HuH-7 (cell line): Measurements from ENCODE around the gene NUTF2.
A peak's percentile ranks its signal among the peaks of the same experiment; 100 is the strongest.
"Not testable (repeated sequence)": the region's sequence is repeated elsewhere in the genome, so short reads cannot be mapped to it uniquely, and the experiment has no call there.

Experiments
- DNase-seq: peaks from one replicate; pipeline ENCODE4 v3.0.0; 2011; ENCODE audit warnings: low spot score

Gene NUTF2

DNA sequence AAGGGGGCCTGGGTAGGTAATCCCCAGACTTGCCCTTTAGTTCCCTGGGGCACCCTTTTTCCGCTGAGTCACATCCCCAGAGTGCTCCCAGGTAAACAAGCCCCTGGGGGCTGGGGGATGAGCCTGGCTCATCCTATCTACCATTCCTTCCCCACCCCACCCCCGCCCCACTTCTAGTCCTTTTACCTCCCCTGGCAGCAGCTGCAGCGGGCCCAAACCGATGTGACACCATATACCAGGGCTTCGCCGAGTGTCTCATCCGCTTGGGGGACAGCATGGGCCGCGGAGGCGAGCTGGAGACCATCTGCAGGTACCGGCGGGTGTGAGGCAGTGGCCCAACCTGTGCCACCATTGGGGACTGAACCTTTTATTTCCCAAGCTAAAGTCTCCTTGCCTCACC is 38.8 kb downstream of the NUTF2 start:
- DNase-seq = no peak

DNA sequence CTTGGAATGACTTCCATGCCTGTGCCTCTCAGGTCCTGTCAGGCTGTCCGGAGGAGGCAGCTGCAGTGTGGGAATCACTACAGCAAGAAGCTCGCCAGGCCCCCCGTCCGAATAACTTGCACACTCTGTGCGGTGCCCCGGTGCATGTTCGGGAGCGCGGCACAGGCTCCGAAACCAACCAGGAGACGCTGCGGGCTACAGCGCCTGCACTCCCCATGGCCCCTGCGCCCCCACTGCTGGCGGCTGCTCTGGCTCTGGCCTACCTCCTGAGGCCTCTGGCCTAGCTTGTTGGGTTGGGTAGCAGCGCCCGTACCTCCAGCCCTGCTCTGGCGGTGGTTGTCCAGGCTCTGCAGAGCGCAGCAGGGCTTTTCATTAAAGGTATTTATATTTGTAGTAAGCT is 39.2 kb downstream of the NUTF2 start:
- DNase-seq = no peak

DNA sequence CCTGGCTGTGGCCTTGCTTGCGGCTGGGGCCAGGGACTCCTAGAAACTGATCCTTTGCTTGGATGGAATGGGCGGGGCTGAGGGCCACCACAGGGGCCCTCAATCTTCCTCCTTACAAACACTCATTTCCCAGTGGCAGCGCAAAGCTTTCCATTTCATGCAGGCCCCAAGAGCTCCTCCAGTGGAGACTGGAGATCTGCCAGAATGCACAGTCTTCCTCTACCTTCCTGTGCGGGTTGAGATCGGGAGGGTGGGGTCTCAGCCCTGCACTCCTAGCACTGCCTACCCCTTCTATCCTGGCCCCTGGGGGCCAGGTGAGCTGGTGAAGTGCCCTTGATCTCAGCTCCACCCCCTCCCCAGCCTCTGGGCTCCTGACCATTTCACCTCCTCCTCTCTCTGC is 39.7 kb downstream of the NUTF2 start:
- DNase-seq = no peak

DNA sequence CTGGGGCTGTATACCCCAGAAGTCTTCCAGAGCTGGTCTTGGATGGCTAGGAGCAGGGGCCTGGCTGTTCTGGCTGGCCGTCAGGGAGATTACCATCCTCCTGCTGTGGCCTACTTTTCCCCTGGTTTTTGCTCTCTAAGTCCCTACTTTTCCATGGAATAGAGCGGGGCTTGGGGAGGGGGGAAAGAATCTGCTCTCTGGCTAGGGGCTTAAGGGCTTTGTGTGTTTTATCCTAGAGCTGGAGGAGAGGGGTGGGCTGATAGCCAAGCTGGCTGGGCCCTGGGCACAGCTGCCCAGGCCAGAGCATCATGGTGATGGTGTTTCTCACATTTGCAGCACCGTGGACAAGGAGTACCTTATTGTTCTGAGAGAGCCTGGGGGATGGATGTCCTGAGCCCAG is 41.6 kb downstream of the NUTF2 start:
- DNase-seq = no peak

DNA sequence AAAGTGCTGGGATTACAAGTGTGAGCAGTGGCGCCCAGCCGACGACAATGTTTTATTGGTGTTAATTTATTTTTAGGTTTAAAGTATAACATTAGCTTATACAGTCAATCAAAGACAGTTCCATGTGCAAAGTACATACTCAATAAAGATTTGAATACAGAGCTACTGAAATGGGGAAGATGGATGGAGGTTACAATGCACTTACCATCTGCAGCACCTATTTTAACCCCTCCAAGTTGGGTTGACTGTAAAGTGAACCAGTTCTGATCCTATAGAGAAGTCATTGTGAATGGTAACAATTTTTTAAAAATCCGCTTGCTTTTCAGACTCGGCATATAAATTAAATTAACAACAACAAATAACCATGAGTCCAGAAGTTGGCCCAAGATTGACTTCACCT is 45.6 kb downstream of the NUTF2 start:
- DNase-seq = no peak

DNA sequence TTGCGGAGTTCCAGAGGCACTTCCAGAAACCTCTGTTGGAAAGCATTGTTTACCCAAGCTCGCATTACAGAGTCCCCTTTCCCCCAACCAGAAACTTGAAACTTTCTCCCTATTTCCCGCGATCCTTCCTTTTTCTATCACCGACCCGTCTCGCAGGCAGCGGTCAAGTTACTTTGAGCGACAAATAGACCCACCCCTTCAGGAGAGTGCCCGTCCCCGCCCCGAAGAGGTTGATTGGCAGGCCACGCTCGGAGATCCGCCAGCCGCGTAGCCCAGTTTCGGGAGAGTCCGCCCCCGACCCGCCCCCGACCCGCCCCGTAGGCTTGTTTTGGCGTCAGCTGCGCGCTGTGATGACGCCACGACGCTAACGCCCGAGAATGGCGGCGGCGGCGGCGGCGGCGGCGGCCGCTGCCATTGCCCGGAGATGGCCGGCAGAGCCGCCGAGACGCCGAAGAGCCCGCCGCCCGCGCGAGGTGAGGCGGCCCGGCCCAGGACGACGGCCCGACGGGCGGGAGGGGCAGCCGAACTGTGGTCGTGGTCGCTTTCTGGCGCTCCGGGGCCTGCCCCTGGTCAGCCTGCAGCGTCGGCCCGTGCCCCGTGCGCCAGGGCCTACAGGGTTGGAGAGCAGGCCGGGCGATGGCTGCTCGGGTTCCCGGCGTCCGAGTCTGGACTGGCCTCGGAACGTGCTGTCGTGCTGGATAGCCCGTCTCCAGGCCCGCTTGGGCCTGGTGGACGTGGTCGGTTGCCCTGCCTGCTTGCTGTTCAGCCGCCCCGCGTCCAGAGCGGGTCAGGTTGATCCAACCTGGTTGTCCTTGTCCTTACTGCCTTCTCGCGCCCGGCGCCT is 46.4 kb downstream of the NUTF2 start, which contains the start of gene PSKH1:
PSKH1 (plus strand) TSS at position 356 of the 844 bp plus-strand sequence. CDS start 15,496 bp downstream, outside the sequence.
- peak; percentile 99 for DNase-seq

DNA sequence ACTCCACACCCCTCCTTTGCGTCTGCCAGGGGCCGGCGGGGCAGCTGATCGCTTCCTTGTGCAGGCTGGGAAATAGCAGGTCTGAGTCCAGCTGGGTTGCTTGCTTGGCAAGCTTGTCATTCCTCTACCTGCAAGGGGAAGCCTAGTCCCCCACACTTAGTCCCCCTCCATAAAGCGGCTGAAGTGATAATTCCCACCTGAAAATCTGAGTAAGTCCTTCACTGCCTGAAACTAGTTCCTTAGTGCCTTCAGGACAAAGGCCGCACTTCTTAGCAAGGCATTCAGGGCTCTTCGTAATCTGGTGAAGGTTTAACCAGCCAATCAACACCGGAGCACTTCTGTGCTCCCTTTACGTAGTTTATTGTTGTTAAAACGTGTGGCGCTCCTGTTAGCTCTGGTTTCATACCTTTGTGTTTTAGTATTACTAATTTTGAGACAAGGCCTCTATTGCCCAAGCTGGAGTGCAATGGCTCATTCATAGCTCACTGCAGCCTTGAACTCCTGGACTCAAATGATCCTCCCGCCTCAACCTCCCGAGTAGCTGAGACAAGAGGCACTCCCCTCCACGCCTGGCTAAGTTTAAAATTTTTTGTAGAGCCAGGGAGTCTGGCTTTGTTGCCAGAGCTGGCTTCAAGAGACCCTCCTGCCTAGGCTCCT is 47.1 kb downstream of the NUTF2 start:
- DNase-seq = no peak

DNA sequence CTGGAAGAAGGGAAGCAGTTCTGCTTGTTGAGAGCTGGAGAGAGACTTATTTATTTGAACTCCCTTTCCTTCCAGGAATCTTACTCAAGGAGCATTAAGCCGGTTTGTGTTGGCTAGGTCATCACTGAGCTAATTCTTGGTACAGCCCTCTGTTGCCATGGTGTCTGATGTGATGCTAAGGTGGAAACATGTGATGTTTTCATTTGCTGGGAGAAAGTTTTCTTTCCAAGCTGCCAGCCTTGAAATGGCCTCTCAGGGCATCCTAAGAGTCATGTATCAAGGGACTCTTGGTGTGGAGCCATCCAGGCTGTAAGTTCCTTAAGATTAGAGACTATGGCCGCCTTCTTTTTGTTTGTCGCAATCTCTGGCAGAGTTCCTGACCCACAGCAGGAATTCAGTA is 50.5 kb downstream of the NUTF2 start:
- no peak for DNase-seq

DNA sequence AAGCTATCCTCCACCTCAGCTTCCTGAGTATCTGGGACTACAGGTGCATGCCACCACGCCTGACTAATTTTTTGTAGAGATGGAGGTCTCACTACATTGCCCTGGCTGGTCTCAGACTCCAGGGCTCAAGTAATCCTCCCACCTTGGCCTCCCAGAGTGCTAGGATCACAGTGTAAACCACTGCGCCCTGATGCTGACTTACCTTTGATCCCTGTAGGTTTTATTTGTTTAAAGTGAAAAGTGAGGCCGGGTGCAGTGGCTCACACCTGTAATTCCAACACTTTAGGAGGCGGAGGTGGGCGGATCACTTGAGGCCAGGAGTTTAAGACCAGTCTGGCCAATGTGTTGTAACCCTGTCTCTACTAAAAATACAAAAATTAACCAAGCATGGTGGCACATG is 55.0 kb downstream of the NUTF2 start:
- no peak for DNase-seq

DNA sequence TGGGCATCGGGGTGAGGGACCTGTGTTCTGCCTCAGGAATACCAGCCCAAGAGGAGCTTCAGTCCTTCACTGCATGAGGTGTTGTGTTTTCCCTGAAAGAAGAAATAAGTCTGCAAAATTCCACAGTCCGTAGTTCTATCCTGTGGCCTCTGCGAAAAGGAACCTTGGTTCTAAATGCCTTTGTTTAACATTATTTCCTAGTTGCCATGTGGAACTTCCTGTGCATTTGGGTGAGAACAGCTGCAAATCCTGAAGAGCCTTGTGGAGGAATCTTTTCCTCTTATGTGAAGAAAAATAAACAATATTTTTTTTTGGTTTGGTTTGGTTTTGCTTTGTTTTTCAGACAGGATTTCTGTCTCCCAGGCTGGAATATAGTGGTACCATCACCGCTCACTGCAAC is 56.1 kb downstream of the NUTF2 start:
- DNase-seq = no peak

DNA sequence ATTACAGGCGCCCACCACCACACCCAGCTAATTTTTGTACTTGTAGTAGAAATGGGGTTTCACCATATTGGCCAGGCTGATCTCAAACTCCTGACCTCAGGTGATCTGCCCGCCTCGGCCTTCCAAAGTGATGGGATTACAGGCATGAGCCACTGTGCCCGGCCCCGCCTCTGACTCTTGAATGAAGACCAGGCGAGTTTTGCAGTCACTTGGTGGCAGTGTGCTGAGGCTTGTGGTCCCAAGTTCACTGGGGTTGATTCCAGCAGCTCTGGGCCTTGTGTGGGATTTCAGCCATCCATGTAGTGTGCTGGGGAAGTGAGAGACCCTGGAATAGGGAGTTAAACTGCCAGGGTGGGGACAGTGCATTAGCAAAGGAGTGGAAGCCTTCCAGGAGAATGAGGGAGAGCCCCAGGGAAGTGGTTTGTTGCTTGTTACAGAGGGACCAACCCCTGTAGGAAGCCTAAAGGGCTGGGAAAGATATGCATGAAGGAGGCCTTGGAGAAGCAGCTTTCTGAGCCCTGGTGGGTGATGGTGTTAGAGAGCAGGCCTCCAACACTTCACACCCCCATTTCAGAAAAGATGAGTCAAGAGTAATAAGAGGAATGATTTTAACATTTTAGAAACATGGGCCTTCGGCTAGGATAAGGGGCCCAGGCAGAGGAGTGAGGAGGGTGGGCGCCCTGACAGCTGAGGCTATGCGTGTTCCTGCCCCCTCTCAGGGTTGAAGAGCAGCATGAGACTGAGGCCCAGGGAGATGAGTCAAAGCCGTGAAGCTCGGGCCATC is 60.9 kb downstream of the NUTF2 start:
- DNase-seq = no peak

DNA sequence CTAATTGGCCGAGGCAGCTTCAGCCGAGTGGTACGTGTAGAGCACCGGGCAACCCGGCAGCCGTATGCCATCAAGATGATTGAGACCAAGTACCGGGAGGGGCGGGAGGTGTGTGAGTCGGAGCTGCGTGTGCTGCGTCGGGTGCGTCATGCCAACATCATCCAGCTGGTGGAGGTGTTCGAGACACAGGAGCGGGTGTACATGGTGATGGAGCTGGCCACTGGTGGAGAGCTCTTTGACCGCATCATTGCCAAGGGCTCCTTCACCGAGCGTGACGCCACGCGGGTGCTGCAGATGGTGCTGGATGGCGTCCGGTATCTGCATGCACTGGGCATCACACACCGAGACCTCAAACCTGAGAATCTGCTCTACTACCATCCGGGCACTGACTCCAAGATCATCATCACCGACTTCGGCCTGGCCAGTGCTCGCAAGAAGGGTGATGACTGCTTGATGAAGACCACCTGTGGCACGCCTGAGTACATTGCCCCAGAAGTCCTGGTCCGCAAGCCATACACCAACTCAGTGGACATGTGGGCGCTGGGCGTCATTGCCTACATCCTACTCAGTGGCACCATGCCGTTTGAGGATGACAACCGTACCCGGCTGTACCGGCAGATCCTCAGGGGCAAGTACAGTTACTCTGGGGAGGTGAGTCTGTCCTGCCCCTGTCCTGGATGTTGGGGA is 62.5 kb downstream of the NUTF2 start:
- no peak for DNase-seq

DNA sequence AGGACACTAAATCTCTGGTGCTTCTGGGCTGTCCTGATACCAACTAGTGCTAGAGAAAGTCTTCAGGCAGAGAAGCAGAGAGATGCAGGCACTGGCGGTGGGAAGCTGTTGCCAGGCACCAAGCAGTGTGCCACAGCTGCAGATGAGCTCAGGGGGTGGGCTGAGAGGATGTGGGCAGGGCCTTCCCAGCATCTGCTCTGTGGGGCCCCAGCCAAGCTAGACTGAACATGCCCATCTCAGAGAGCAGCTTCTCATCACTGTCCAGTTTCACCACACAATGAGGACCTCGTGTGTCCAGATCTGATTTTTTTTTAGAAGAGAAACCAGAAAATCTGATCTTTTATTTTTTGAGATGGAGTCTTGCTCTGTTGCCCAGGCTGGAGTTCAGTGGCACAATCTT is 63.4 kb downstream of the NUTF2 start:
- DNase-seq = no peak

DNA sequence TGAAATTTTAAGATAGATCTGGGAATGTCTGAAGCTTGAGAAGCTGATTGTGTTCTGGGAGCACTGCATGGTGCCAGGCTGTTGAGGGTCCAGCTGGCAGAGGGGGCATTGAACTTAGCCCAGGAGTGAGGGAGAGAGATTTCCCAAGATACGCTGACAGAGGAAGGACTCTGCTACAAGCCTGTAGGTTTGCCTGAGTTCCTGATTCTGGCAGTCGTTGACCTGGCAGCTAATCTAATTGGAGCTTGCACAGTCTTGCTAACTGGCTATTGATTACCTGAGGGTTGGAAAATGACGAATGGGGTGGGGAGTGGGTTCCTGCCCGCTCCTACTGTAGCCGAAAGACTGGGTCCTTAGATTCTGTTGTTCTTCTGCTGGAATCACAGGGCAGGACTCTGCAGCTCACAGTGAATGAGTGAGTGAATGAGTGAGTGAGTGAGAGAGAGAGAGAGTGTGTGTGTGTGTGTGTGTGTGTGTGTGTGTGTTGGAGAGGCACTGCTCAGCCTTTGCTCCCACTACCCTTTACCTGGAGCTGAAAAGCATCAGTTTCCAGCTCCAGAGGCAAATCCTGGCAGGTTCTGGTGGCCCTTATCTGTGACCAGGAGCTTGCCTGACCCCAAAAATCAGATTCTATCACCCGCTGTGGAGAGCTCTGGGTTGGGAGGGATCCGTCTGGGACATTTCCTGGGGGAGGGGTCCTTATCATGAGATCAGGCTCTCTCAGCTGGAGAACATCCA is 68.2 kb downstream of the NUTF2 start:
- no peak for DNase-seq

DNA sequence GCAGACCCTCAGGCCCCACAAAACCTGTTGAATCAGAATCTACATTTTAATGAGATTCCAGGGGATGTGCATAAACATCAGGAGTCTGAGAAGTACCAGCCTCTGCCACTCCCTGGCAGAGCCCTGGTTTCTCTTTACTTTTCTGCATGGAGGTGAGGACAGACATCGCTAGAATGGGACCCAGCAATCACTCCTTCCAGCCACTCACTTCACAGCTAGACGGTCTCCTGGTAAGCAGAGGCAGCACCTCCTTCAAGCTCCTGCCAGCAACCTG is 68.7 kb downstream of the NUTF2 start:
- DNase-seq = not testable (repeated sequence)

DNA sequence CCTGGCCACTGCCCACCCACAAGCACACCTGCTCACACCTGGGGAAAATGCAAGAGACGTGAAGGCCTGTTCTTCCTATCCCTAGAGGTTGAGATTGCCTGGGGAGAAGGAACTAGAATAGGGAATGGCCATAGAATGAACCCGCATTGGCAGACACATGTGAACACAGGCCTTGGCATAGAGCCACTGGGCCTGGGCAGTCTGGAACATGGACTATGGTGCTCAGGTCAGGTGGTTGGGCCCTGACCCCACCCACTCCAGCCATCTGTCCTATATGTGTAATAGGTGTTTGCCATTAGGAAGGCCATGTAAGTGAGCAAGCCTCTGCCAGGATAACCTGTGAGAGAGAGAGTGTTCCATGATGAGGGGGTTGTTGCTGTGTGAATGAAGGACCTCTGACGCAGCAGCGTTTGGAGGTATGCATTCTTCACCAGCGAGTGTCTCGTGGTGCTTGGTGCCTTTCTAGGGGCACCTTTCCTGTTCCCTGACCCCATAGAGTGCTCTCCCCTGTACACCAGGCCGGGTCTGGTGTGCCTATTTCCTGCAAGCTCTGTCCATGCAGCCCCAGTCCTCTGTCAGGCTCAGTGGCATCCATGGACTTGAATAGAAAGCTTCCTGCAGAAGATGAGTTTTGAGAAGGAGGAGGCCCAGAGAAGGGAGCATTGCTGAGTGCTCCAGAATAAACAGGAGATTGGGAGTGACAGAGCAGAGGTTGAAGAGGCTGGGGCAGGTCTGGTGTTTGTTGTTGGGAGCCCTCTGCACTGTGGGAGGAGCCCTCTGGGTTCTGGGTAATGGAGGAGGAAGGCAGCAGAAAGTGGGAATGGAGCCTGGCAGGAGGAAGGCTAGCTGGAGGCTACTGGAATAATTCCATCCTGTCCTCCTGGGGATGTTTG is 69.3 kb downstream of the NUTF2 start:
- DNase-seq = no peak

DNA sequence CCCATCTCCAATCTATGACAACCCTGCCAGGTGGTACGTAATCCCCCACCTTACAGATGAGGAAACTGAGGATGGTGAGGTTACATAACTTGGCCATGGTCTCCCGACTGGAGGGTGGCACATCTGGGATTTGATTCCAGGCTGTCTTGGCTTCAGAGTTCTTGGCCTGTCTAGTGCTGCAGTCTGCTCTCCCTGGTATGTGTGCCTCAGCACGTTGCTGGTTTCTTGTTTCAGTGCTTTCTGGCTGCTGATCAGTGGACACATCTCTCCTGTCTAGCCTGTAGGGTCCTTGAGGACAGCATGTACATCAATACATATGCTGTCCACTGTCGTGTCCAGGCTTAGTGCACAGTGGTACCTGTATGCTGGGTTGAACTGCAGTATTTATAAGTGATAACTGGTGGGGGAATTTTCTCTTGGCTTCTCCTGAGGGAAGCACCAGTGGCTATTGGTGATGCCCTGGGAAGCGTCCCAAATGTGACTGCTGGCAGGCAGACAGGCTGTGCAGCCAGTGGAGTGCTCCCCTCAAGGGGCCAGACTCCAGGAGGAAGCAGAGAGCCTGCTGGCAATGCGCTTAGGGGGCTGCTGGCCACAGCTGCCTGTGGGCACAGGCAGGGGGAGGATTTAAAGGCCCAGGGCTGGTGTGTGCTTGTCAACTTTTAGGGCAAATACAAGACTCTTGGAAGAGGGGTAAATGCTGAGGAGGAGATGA is 70.6 kb downstream of the NUTF2 start:
- DNase-seq = no peak

DNA sequence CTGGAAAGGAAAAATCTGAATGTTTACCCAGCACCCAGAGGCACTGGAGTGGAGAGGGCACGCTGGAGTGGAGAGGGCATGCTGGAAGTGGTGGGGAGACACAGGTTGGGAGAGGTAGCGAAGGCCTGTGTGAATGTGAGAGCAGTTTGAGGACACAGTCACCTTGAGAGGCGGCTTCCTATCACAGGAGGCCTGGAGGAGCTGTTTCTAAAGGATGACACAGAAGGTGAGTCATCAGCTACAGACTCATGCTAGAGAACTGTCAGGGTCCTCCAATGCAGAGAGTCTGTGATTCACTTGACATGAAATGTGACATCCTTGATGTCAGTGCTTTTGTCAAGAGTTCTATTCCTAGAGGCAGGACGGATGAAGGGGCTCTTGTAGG is 71.1 kb downstream of the NUTF2 start:
- no peak for DNase-seq

DNA sequence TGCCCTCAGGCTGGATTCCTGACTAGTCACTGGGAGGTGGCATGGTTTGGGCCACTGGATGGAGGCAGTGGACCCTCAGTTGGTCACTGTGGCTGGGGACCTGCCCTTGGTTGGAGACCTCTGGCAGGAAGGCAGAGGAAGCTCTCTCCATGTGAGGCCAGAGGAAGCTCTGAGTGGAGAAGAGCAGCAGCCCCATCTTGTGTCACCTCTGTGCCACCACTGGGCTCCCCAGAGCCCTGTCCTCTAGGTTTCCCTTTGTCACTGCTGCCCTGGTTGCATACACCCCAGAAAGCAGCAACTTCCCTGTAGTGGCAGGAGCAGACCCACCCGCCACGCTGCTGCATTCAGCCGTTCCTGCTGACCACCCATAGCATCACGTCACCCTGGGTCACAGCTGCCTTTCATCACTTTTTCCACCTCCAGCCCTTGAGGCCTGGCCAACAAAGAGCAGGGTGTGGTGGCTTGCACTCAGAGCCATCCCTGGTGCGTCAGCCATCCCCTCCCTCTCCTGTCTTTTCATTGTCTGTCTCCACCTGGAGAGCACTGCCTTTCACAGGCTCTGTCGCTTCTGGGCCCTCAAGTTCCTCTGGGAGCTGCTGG is 73.0 kb downstream of the NUTF2 start:
- DNase-seq = no peak
